T-helper 9 cell (primary cell): ENCODE measurements around the gene OR10AD1.
"Not testable (repeated sequence)": the region's sequence is repeated elsewhere in the genome, so short reads cannot be mapped to it uniquely, and the experiment has no call there.

Experiments
- DNase-seq: peaks from one replicate; pipeline ENCODE4 v3.0.0-alpha.2; 2020

Gene OR10AD1

DNA sequence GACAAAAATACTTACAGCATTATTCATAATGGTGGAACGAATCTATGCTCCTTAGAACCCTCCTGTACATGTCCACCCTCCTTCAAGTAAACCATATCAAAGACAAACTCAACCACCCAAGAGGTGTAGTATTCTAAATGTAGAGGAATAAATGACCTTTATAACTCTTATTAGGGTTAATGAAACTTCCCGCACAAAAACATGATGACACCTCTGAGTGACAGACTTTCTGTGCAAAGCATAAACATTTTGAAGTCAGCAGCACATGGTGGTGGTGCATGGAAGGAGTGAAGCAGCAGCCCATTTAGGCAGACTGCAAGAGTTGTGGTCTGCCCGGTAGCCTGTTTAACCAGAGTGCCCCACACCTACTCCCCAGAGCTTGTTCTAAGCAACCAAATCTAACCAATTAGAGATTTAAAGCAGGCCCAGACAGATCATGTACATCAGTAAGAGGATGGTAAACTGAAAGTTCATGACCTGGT lies 45.2 kb downstream of the OR10AD1 start:
- no peak for DNase-seq

- peak; percentile 98 for DNase-seq
Measured at GRCh38 chr12:48157018-48157888, 45.8 kb downstream of the OR10AD1 start, which contains the start of gene ASB8. ASB8 (minus strand) TSS chr12:48157515; CDS start chr12:48153496, 4,019 bp downstream.

- DNase-seq, result no peak
Measured at GRCh38 chr12:48156652-48157017, 46.5 kb downstream of the OR10AD1 start.

- not testable (repeated sequence) for DNase-seq
Measured at GRCh38 chr12:48155786-48156185, 47.3 kb downstream of the OR10AD1 start.
